Prostate gland (tissue), 2 donors: ENCODE measurements around the gene EMC9.

Source experiments
- POLR2A ChIP-seq: fragments of 450-650 bp; IDR thresholded peaks from one replicate; pipeline ENCODE4 v1.6.1; 2016; ENCODE audit warnings: antibody characterized with exemption, mild to moderate bottlenecking
- POLR2AphosphoS5 ChIP-seq: sonication (generic); formaldehyde crosslinking; IDR thresholded peaks from one replicate; pipeline ENCODE4 v1.6.1; 2017; ENCODE audit warnings: antibody characterized with exemption
- TF ChIP-seq, protein P1 (sequence below), 4 experiments: fragments of 200-600 bp in 2 of 4; fragments of 450-650 bp in 2 of 4; sonication (generic) in 2 of 4; IDR thresholded peaks; 1 replicate in 3 of 4; 2 replicates in 1 of 4; pipeline ENCODE4 v1.5.1; 2016 to 2019; ENCODE audit warnings: antibody characterized with exemption in 4 of 4, mild to moderate bottlenecking in 2 of 4, moderate library complexity in 2 of 4

DNA sequence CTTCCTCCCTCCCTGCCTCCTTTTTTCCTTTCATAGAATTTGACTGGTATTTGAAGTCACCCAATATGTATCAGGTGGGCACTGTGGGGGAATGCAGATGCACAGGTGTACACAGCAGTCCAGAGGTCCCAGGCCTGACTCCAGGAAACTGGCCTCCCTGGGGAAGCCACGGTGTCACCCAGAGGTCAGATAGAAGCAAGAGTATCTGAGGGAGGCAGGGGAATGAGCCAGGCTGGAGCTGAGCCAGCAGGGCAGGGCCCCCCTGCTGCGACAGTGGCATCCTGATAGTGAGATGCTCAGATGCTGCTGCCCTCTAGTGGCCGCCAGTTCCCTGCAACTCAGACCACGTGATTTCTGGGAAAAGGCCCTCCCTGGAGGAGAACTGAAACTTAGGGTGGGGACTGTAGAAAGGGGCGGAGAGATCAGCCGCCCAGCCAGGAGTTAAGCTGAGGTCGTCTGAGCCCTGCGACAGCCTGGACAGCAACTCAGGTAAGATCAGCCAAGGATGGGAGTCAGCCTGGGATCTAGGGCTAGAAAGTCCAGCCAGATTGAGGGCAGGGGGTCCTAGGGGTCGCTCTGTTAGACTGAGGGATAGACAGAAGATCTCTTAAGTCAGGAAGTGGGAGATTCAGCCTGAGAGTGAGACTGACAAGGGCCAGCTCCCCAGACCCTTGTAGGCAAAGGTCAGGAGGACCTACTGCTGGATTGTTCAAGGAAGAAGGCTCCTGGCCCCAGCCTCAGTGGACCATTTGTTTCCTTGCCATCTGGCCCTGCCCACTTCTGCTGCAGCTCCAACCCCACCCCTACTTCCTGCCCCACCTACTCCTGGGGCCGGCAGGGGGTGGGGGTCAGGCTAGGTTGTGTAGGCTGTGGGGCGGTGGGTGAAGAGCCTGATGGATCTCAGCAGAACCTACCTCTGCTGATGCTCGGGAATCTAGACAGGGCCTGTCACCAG is 19.7 kb upstream of the EMC9 start, which contains the start of gene IRF9:
- TF ChIP-seq, protein P1, sequence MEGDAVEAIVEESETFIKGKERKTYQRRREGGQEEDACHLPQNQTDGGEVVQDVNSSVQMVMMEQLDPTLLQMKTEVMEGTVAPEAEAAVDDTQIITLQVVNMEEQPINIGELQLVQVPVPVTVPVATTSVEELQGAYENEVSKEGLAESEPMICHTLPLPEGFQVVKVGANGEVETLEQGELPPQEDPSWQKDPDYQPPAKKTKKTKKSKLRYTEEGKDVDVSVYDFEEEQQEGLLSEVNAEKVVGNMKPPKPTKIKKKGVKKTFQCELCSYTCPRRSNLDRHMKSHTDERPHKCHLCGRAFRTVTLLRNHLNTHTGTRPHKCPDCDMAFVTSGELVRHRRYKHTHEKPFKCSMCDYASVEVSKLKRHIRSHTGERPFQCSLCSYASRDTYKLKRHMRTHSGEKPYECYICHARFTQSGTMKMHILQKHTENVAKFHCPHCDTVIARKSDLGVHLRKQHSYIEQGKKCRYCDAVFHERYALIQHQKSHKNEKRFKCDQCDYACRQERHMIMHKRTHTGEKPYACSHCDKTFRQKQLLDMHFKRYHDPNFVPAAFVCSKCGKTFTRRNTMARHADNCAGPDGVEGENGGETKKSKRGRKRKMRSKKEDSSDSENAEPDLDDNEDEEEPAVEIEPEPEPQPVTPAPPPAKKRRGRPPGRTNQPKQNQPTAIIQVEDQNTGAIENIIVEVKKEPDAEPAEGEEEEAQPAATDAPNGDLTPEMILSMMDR (IDR thresholded peaks at IDR 0.05), result peak; percentile 95 to 99 (median 98)
- TF ChIP-seq POLR2AphosphoS5 (peak; percentile 99), POLR2A (peak; percentile 68)
